ENCODE results near the gene GSG1L. TPM values are rescaled to one million over a fixed set of nuclear protein-coding genes. Genes with fewer than 3 reads are reported as not detected.
A peak's percentile ranks its signal among the peaks of the same experiment; 100 is the strongest.

The GSG1L gene
- total and polyA plus RNA-seq, 2 of the 13 experiments (the other 11 are each of a cell fraction or from before 2014, with no cell fraction given) = not detected

GRCh38 chr16:27977966-27978365 lies 85.5 kb downstream of the GSG1L start:
- Histone ChIP-seq H3K36me3 (replicated peaks in 1 of 2; ENCODE audit: control insufficient read depth in 1 of 2, insufficient read depth in 2 of 2, low read length in 2 of 2) (no peaks in the 10 kb centered on the region), H3K9ac (ENCODE audit: insufficient read depth, low read depth, low read length) (no peak overlapping the region), H2AFZ (ENCODE audit: low read length) (no peak overlapping the region), H3K4me2 (ENCODE audit: low read depth, low read length) (no peak overlapping the region), H3K79me2 (ENCODE audit: insufficient read depth, low read length) (no peaks in the 10 kb centered on the region), H3K4me1 (ENCODE audit: insufficient read depth, low read length) (no peaks in the 10 kb centered on the region), H3K4me3 (replicated peaks in 1 of 3; ENCODE audit: insufficient read depth in 1 of 3, low read depth in 2 of 3, low read length in 3 of 3) (no peak overlapping the region), H3K27ac (ENCODE audit: extremely low read length, insufficient read depth, low read length) (no peak overlapping the region), H3K9me3 (ENCODE audit: low read length) (no peaks in the 10 kb centered on the region), H3K27me3 (ENCODE audit: control insufficient read depth in 1 of 2, insufficient read depth in 2 of 2, low read length in 2 of 2) (peaks cover 0 to 18% of the 10 kb centered on the region in 2 experiments; a peak in 2 of 5 replicates), H4K20me1 (ENCODE audit: insufficient read depth, low read length) (no peaks in the 10 kb centered on the region)
- no peak for TF ChIP-seq ZNF670 (CRISPR knock-in tag; IDR thresholded peaks at IDR 0.05; ENCODE audit: borderline replicate concordance)
- TF ChIP-seq ESRRA (CRISPR knock-in tag; IDR thresholded peaks at IDR 0.05; ENCODE audit: low read depth) = no peak
- TF ChIP-seq HCFC1 (IDR thresholded peaks at IDR 0.05; ENCODE audit: low read depth, low read length) = no peak
- no peak for TF ChIP-seq NFIB (CRISPR knock-in tag; IDR thresholded peaks at IDR 0.05; ENCODE audit: borderline replicate concordance)
- no peak for TF ChIP-seq ZFP41 (CRISPR knock-in tag; IDR thresholded peaks at IDR 0.05; ENCODE audit: borderline replicate concordance)
- no peak for TF ChIP-seq BRCA1 (CRISPR knock-in tag; IDR thresholded peaks at IDR 0.05)
- TF ChIP-seq HMG20B (CRISPR knock-in tag; conservative IDR thresholded peaks at IDR 0.05) = no peak
- TF ChIP-seq ZNF691 (CRISPR knock-in tag; IDR thresholded peaks at IDR 0.05; ENCODE audit: borderline replicate concordance, low read depth) = no peak
- CTCF ChIA-PET (ENCODE audit: low intra/inter-chr PET ratio, low total read pairs) = no interaction called here
- WGBS (ENCODE audit: low lambda C conversion rate) = 8% methylated on average over 3 of the region's 7 CpGs
- ATAC-seq (no peak), DNase-seq (ENCODE audit: low spot score) (no peak), FAIRE-seq (no peak)
- POLR2A ChIA-PET = no interaction called here
- no TSS peak for BruUV-seq (replicated peaks)
- intact Hi-C loops (cut with micrococcal nuclease; ENCODE audit: unreplicated experiment) (no loop called here), in situ Hi-C loops (cut with HindIII; ENCODE audit: extremely low pct_ligation_motif_present, low pct_unique_long_range_greater_than_20kb) (loop anchor here (10.0 kb wide), 1 partner anchor 237 kb away; the partner anchor contains the start of gene XPO6)

- FAIRE-seq (no peak), ATAC-seq (no peak), DNase-seq (ENCODE audit: low spot score) (no peak)
- in situ Hi-C loops (cut with HindIII; ENCODE audit: extremely low pct_ligation_motif_present, low pct_unique_long_range_greater_than_20kb) = loop anchor here (10.0 kb wide), 1 partner anchor 238 kb away; the partner anchor contains the start of gene XPO6
- H3K4me2 ChIP-seq (ENCODE audit: low read depth, low read length) = no peak overlapping the region
- no peaks in the 10 kb centered on the region for H3K4me1 ChIP-seq (ENCODE audit: insufficient read depth, low read length)
- H3K79me2 ChIP-seq (ENCODE audit: insufficient read depth, low read length) = no peaks in the 10 kb centered on the region
- ChIA-PET CTCF (ENCODE audit: low intra/inter-chr PET ratio, low total read pairs) (no interaction called here), POLR2A (no interaction called here)
- TF ChIP-seq ZNF629 (CRISPR knock-in tag; conservative IDR thresholded peaks at IDR 0.05) (peak; percentile 77), MED1 (CRISPR knock-in tag; IDR thresholded peaks at IDR 0.05) (no peak)
- no peaks in the 10 kb centered on the region for H3K36me3 ChIP-seq (replicated peaks in 1 of 2; ENCODE audit: control insufficient read depth in 1 of 2, insufficient read depth in 2 of 2, low read length in 2 of 2)
- no peak overlapping the region for H3K4me3 ChIP-seq (replicated peaks in 1 of 3; ENCODE audit: insufficient read depth in 1 of 3, low read depth in 2 of 3, low read length in 3 of 3)
- 61% methylated on average over 9 of the region's 9 CpGs for WGBS (ENCODE audit: low lambda C conversion rate)
- no peak overlapping the region for H3K27ac ChIP-seq (ENCODE audit: extremely low read length, insufficient read depth, low read length)
- no peak overlapping the region for H2AFZ ChIP-seq (ENCODE audit: low read length)
- H3K9ac ChIP-seq (ENCODE audit: insufficient read depth, low read depth, low read length) = no peak overlapping the region
- no TSS peak for BruUV-seq (replicated peaks)
- peaks cover 0 to 18% of the 10 kb centered on the region in 2 experiments; a peak in 2 of 5 replicates for H3K27me3 ChIP-seq (ENCODE audit: control insufficient read depth in 1 of 2, insufficient read depth in 2 of 2, low read length in 2 of 2)
- intact Hi-C loops (cut with micrococcal nuclease; ENCODE audit: unreplicated experiment) = no loop called here
- no peaks in the 10 kb centered on the region for H4K20me1 ChIP-seq (ENCODE audit: insufficient read depth, low read length)
- H3K9me3 ChIP-seq (ENCODE audit: low read length) = no peaks in the 10 kb centered on the region
Measured at GRCh38 chr16:27976990-27977389, 86.5 kb downstream of the GSG1L start.

Measured in HepG2 (cell line).